Measurements from ENCODE around the gene SMG1.
"Not testable (repeated sequence)": the region's sequence is repeated elsewhere in the genome, so short reads cannot be mapped to it uniquely, and the experiment has no call there.

DNA sequence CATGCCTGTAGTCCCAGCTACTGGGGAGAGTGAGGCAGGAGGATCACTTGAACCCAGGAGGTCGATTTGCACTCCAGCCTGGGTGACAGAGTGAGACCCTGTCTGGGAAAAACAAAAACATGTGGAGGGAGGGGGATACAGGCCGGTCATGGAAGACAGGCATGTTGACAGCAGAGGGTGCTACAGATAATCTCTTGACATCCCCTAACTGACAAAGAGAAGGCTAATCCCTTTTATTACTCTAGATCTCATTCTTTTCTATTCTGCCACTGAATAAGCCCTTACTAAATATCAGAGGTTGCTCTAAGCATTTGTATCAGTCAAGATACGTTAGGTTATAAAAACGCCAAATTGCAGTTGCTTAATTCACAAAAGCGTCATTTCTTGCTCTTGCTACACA is 149.9 kb downstream of the SMG1 start:
- not testable (repeated sequence) for TF ChIP-seq EZH2 (IDR thresholded peaks at IDR 0.05; ENCODE audit: low read length, missing control alignments)
- TF ChIP-seq, protein P1, sequence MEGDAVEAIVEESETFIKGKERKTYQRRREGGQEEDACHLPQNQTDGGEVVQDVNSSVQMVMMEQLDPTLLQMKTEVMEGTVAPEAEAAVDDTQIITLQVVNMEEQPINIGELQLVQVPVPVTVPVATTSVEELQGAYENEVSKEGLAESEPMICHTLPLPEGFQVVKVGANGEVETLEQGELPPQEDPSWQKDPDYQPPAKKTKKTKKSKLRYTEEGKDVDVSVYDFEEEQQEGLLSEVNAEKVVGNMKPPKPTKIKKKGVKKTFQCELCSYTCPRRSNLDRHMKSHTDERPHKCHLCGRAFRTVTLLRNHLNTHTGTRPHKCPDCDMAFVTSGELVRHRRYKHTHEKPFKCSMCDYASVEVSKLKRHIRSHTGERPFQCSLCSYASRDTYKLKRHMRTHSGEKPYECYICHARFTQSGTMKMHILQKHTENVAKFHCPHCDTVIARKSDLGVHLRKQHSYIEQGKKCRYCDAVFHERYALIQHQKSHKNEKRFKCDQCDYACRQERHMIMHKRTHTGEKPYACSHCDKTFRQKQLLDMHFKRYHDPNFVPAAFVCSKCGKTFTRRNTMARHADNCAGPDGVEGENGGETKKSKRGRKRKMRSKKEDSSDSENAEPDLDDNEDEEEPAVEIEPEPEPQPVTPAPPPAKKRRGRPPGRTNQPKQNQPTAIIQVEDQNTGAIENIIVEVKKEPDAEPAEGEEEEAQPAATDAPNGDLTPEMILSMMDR (conservative IDR thresholded peaks at IDR 0.05 in 1 of 2, IDR thresholded peaks at IDR 0.05 in 1 of 2; ENCODE audit: low read depth in 1 of 2, low read length in 2 of 2): not testable (repeated sequence)
